Breast epithelium (tissue), 4 donors: Measurements from ENCODE around the gene C14orf39. TPM values are rescaled to one million over a fixed set of nuclear protein-coding genes. Genes with fewer than 3 reads are reported as not detected.

Source experiments
- DNase-seq, 2 donors: peaks; one replicate each; pipeline ENCODE4 v3.0.0-alpha.2; 2019; ENCODE audit warnings: low spot score in 2 of 2
- H3K27ac ChIP-seq, 2 donors: fragments of 200-600 bp; sonication (generic) in 1 of 2; one replicate each; pipeline ENCODE4 v1.5.1; 2016 to 2019; ENCODE audit warnings: mild to moderate bottlenecking in 1 of 2
- H3K27me3 ChIP-seq, 2 donors: fragments of 200-600 bp; sonication (generic) in 1 of 2; one replicate each; pipeline versions ENCODE4 v1.5.1 to v1.6.0; 2017 to 2019; ENCODE audit warnings: control low read depth in 1 of 2, mild to moderate bottlenecking in 1 of 2
- H3K36me3 ChIP-seq: fragments of 200-600 bp; one replicate; pipeline ENCODE4 v1.5.1; 2019
- H3K4me1 ChIP-seq, 2 donors: fragments of 200-600 bp; sonication (generic); one replicate each; pipeline ENCODE4 v1.5.1; 2016 to 2019; ENCODE audit warnings: control low read depth in 1 of 2
- H3K4me3 ChIP-seq, 3 donors: fragments of 200-600 bp; sonication (generic); 1 replicate in 2 of 3; 2 replicates in 1 of 3; pipeline ENCODE4 v1.5.1; 2016 to 2019; ENCODE audit warnings: mild to moderate bottlenecking in 3 of 3, moderate library complexity in 2 of 3
- H3K9me3 ChIP-seq, 2 donors: fragments of 200-600 bp; sonication (generic) in 1 of 2; one replicate each; pipeline ENCODE4 v1.5.1; 2016 to 2019; ENCODE audit warnings: control low read depth in 1 of 2
- POLR2A ChIP-seq: fragments of 450-650 bp; IDR thresholded peaks from one replicate; pipeline ENCODE4 v1.6.1; 2016; ENCODE audit warnings: antibody characterized with exemption, mild to moderate bottlenecking, moderate library complexity
- POLR2AphosphoS5 ChIP-seq, 3 donors: sonication (generic); formaldehyde crosslinking; IDR thresholded peaks; one replicate each; pipeline ENCODE4 v1.6.1; 2017; ENCODE audit warnings: antibody characterized with exemption in 3 of 3
- intact Hi-C: fragments of 100-400 bp; cut with DNase I; formaldehyde crosslinking; loops from one replicate; pipeline ENCODE4 v1.15.1; 2023; ENCODE audit warnings: low total_unique reads
- total RNA-seq, 3 donors: library from RNA; depleted of rRNA; stranded (reverse); fragments of >200 nt; gene quantifications; one replicate each; pipeline ENCODE4 v1.1.0, GENCODE V29; 2016
- TF ChIP-seq, protein P1 (sequence below), 3 donors: fragments of 450-650 bp; IDR thresholded peaks; one replicate each; pipeline ENCODE4 v1.5.1; 2016 to 2017; ENCODE audit warnings: antibody characterized with exemption in 3 of 3, mild to moderate bottlenecking in 3 of 3, moderate library complexity in 3 of 3

C14orf39 gene
- total RNA-seq, 3 donors from 2014 or later: 0.33 to 2.1 TPM; not detected in 1

DNA sequence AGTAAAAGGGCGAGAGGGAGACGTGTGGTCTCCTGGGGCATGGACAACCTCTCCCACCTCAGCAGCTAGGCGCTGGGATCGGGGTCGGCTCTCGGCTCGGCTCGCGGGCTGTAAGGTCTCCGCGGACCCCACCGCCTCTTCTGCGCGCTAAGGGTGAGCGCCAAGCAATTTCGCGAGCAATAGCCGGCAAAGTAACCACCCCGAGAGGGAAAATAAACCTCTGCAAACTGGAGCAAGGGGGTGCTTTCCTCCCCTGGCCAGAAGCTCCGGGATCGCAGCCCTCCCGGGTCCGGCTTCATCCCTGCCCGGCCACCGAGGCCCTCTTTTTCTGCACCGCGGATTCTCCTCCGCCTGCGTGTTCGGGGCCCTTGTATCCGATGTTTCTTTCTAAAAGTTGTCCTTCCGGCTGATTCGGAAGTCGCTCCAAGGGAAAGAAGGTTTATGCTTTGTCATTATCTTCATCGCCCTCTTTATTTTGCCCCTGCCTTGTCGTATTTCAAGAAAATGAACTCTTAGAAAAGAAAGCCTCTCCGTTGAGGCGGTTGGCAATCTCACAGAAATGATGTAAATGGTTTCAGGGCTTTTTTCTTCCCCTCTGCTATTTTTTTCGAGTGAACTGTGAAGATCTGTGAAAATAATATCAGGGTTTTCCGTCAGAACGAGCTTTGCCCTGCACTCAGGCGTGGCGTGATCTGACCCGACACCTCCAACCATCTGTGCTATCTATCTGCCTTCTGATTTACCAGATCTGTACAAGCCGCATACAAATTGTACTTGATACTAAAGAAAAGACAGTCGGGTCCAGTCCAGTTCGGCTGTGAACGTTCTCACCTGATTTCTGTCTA lies 21.3 kb upstream of the C14orf39 start:
- H3K27me3 ChIP-seq: peaks cover 3 to 85% of the 10 kb centered on the region in 2 donors
- TF ChIP-seq, protein P1, sequence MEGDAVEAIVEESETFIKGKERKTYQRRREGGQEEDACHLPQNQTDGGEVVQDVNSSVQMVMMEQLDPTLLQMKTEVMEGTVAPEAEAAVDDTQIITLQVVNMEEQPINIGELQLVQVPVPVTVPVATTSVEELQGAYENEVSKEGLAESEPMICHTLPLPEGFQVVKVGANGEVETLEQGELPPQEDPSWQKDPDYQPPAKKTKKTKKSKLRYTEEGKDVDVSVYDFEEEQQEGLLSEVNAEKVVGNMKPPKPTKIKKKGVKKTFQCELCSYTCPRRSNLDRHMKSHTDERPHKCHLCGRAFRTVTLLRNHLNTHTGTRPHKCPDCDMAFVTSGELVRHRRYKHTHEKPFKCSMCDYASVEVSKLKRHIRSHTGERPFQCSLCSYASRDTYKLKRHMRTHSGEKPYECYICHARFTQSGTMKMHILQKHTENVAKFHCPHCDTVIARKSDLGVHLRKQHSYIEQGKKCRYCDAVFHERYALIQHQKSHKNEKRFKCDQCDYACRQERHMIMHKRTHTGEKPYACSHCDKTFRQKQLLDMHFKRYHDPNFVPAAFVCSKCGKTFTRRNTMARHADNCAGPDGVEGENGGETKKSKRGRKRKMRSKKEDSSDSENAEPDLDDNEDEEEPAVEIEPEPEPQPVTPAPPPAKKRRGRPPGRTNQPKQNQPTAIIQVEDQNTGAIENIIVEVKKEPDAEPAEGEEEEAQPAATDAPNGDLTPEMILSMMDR (IDR thresholded peaks at IDR 0.05): no peak
- no peak for TF ChIP-seq POLR2AphosphoS5 (IDR thresholded peaks at IDR 0.05)
- TF ChIP-seq POLR2A: no peak
- H3K36me3 ChIP-seq: no peaks in the 10 kb centered on the region
- no peak for DNase-seq
- no peak overlapping the region for H3K27ac ChIP-seq
- intact Hi-C loops: loop anchor here (5.0 kb wide), 1 partner anchor 300 kb away; no protein-coding TSS in a partner anchor
- H3K4me3 ChIP-seq: no peak overlapping the region
- H3K9me3 ChIP-seq: no peaks in the 10 kb centered on the region
- H3K4me1 ChIP-seq: no peaks in the 10 kb centered on the region

DNA sequence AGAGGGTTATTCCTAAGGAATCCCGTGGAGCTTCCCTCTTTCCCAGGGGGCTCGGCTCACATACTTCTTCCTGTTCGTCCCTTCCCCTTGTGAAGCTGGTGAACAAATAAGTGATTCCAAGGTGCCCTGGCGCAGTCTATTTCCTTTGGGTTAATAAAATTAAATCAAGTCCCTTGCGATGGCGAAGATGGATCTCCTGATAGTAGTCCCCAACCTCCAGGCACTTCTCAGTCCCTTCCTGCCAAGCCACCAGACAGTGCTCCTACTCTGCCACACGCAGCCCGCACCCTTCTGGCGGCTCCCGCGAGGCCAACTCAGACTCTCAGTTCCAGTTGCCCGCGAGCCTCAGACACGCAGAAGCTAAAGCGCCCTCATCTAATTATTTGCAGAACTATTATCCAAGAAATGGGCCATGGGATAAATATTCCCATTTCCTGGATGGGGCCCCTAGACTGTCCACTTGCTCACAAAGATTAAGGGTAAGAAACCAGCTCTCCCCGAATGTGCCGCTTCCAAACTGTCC lies 20.7 kb upstream of the C14orf39 start:
- Histone ChIP-seq H3K4me1 (no peaks in the 10 kb centered on the region), H3K4me3 (no peak overlapping the region), H3K27ac (no peak overlapping the region), H3K9me3 (no peaks in the 10 kb centered on the region), H3K36me3 (no peaks in the 10 kb centered on the region), H3K27me3 (peaks cover 3 to 78% of the 10 kb centered on the region in 2 donors)
- intact Hi-C loops: loop anchor here (5.0 kb wide), 1 partner anchor 299 kb away; no protein-coding TSS in a partner anchor
- no peak for DNase-seq
- TF ChIP-seq POLR2A (no peak), POLR2AphosphoS5 (IDR thresholded peaks at IDR 0.05) (no peak)
- TF ChIP-seq, protein P1 (IDR thresholded peaks at IDR 0.05): no peak

DNA sequence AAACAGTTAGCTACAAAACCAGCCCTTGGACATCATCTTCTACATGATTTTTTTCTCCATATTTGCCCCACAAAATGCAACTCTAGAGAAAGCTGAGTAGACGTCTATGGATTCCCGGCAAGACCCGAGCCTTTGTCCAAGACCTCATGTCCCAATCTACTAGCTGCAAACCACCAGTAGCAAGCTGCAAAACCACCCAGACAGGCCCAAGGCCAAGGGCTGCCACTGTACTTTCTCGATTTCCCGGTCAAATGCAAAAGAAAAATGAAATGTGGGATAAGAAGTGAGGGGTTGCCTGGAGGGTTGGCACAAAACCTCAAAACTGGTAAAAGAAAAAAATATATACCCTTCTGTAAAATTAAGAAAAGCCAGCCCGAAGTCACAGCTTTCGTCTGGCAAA lies 20.1 kb upstream of the C14orf39 start:
- Histone ChIP-seq H3K4me1 (no peaks in the 10 kb centered on the region), H3K4me3 (no peak overlapping the region), H3K9me3 (no peaks in the 10 kb centered on the region), H3K27me3 (peaks cover 3 to 77% of the 10 kb centered on the region in 2 donors), H3K36me3 (no peaks in the 10 kb centered on the region), H3K27ac (no peak overlapping the region)
- intact Hi-C loops: loop anchor here (5.0 kb wide), 1 partner anchor 299 kb away; no protein-coding TSS in a partner anchor
- TF ChIP-seq POLR2A (no peak), POLR2AphosphoS5 (IDR thresholded peaks at IDR 0.05) (no peak)
- TF ChIP-seq, protein P1 (IDR thresholded peaks at IDR 0.05): no peak
- DNase-seq: no peak

DNA sequence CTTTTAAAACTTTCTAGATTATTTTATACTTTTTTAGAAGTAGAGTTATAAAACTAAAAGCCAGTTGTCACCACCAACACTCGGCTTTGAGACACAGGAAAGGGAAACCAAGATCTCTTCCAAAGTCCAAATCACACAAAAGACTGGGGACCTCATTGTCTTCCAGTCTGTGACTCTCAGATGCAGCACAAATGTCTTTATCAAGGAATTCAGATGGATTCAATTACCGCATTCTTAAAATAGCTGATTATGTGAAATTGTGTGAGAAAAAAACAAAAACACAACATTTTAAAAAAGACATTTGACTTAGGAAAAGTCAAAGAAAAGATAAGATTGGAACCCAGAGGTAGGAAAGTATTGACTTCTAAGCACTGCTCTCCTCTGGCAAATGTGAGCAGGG lies 19.6 kb upstream of the C14orf39 start:
- TF ChIP-seq POLR2AphosphoS5 (IDR thresholded peaks at IDR 0.05) (no peak), POLR2A (no peak)
- TF ChIP-seq, protein P1 (IDR thresholded peaks at IDR 0.05): no peak
- intact Hi-C loops: loop anchor here (5.0 kb wide), 1 partner anchor 298 kb away; no protein-coding TSS in a partner anchor
- Histone ChIP-seq H3K27me3 (peaks cover 3 to 74% of the 10 kb centered on the region in 2 donors), H3K4me1 (no peaks in the 10 kb centered on the region), H3K4me3 (no peak overlapping the region), H3K9me3 (no peaks in the 10 kb centered on the region), H3K36me3 (no peaks in the 10 kb centered on the region), H3K27ac (no peak overlapping the region)
- no peak for DNase-seq

DNA sequence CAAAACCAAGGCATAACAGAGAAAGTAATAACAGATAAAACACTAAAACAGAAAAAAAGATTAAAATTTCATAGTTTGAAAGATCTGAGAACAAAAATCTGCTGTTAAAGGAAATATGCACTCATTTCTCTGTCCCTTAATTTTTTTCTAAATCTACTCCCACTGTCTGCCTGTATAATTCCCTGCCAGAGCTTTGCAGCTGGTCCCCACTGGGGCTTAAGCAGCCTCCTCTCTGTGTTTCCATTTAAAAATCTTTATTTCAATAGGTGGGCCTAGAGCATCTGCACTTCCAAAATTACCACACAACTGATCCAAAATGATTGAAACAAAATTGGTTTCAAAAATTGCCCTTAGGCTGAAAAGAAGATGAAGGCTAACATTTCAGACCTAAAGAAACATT lies 16.7 kb upstream of the C14orf39 start:
- Histone ChIP-seq H3K4me1 (no peaks in the 10 kb centered on the region), H3K9me3 (no peaks in the 10 kb centered on the region), H3K36me3 (no peaks in the 10 kb centered on the region), H3K27me3 (peaks cover 0 to 45% of the 10 kb centered on the region in 2 donors), H3K27ac (no peak overlapping the region), H3K4me3 (no peak overlapping the region)
- TF ChIP-seq, protein P1 (IDR thresholded peaks at IDR 0.05): no peak
- no peak for TF ChIP-seq POLR2AphosphoS5 (IDR thresholded peaks at IDR 0.05)
- TF ChIP-seq POLR2A: no peak
- intact Hi-C loops: no loop called here
- no peak for DNase-seq
